ENCODE measurements around the gene ZNF558. TPM values are rescaled to one million over a fixed set of nuclear protein-coding genes. Genes with fewer than 3 reads are reported as not detected.

ZNF558 gene
- 10 to 100 TPM; 36.3 to 52.8 (median 43.4) TPM for total RNA-seq

- Histone ChIP-seq H3K4me1 (peaks cover 0 to 16% (median 8%) of the 10 kb centered on the region in 4 donors), H3K9me3 (no peaks in the 10 kb centered on the region), H3K36me3 (peaks cover 0 to 32% (median 0%) of the 10 kb centered on the region in 3 donors), H3K4me3 (peak within 1 kb of the TSS; percentile 73 to 97 (median 86)), H3K27ac (peak within 1 kb of the TSS; percentile 89 to 95 (median 92)), H3K27me3 (no peaks in the 10 kb centered on the region)
- TF ChIP-seq POLR2A (IDR thresholded peaks at IDR 0.05) (peak; percentile 78 to 80), EP300 (IDR thresholded peaks at IDR 0.05) (peak; percentile 41 to 92), CTCF (IDR thresholded peaks at IDR 0.05) (peak; percentile 26 to 54 (median 46))
- DNase-seq (ENCODE audit: low spot score in 2 of 2), result peak; percentile 97 to 98
- 1 to 3% methylated on average over 58 to 69 of the region's 78 CpGs for WGBS, 2 donors
Observed at GRCh38 chr19:8832132-8833021, at the start of gene ZNF558, which contains the start of gene MBD3L1. TSS of gene ZNF558 (minus strand) at chr19:8832304. CDS start at chr19:8822659, 9,645 bp downstream. TSS of gene MBD3L1 (plus strand) at chr19:8832377. CDS start at chr19:8842679, 10,302 bp downstream.

GRCh38 chr19:8881512-8881911 lies 49.4 kb upstream of the ZNF558 start:
- no peak overlapping the region for H3K4me3 ChIP-seq
- no peaks in the 10 kb centered on the region for H3K4me1 ChIP-seq
- H3K36me3 ChIP-seq, result no peaks in the 10 kb centered on the region
- H3K27me3 ChIP-seq, result no peaks in the 10 kb centered on the region
- H3K27ac ChIP-seq, result no peak overlapping the region
- TF ChIP-seq POLR2A (IDR thresholded peaks at IDR 0.05) (no peak), CTCF (IDR thresholded peaks at IDR 0.05) (no peak), EP300 (IDR thresholded peaks at IDR 0.05) (no peak)
- no peak for DNase-seq (ENCODE audit: low spot score in 2 of 2)
- peaks cover 0 to 49% (median 0%) of the 10 kb centered on the region in 4 donors for H3K9me3 ChIP-seq

GRCh38 chr19:8880868-8881488 lies 48.9 kb upstream of the ZNF558 start:
- WGBS, 2 donors, result 74% methylated on average over 2 of the region's 2 CpGs
- no peaks in the 10 kb centered on the region for H3K27me3 ChIP-seq
- no peaks in the 10 kb centered on the region for H3K4me1 ChIP-seq

GRCh38 chr19:8877854-8878705 lies 46.0 kb upstream of the ZNF558 start:
- H3K27me3 ChIP-seq, result no peaks in the 10 kb centered on the region
- H3K9me3 ChIP-seq, result peaks cover 0 to 39% (median 0%) of the 10 kb centered on the region in 4 donors
- TF ChIP-seq EP300 (IDR thresholded peaks at IDR 0.05), result no peak
- TF ChIP-seq POLR2A (IDR thresholded peaks at IDR 0.05), result no peak
- no peak for TF ChIP-seq CTCF (IDR thresholded peaks at IDR 0.05)
- no peaks in the 10 kb centered on the region for H3K4me1 ChIP-seq
- no peak for DNase-seq (ENCODE audit: low spot score in 2 of 2)
- no peak overlapping the region for H3K4me3 ChIP-seq
- WGBS, 2 donors, result 28 to 30% methylated on average over 6 of the region's 6 CpGs
- no peaks in the 10 kb centered on the region for H3K36me3 ChIP-seq
- H3K27ac ChIP-seq, result no peak overlapping the region

More at GRCh38 chr19:8880868-8881488, 48.9 kb upstream of the ZNF558 start:
- Histone ChIP-seq H3K27ac (no peak overlapping the region), H3K36me3 (no peaks in the 10 kb centered on the region), H3K9me3 (peaks cover 0 to 45% (median 0%) of the 10 kb centered on the region in 4 donors), H3K4me3 (no peak overlapping the region)
- TF ChIP-seq EP300 (IDR thresholded peaks at IDR 0.05) (no peak), POLR2A (IDR thresholded peaks at IDR 0.05) (no peak), CTCF (IDR thresholded peaks at IDR 0.05) (no peak)
- DNase-seq (ENCODE audit: low spot score in 2 of 2), result no peak

Measured in tibial nerve (tissue), 4 donors.